Stimulated activated CD4-positive, alpha-beta T cell treated with anti-CD3 and anti-CD28 coated beads, Interleukin-15, amount 100 ng/mL, for 1 hour (primary cell): ENCODE results near the gene KMT2E.
"Not testable (repeated sequence)": the region's sequence is repeated elsewhere in the genome, so short reads cannot be mapped to it uniquely, and the experiment has no call there.

Experiments
- DNase-seq, 2 donors: peaks; one replicate each; pipeline ENCODE4 v3.0.0-alpha.2; 2020; ENCODE audit warnings: low read depth in 1 of 2, low spot score in 1 of 2

KMT2E gene

DNA sequence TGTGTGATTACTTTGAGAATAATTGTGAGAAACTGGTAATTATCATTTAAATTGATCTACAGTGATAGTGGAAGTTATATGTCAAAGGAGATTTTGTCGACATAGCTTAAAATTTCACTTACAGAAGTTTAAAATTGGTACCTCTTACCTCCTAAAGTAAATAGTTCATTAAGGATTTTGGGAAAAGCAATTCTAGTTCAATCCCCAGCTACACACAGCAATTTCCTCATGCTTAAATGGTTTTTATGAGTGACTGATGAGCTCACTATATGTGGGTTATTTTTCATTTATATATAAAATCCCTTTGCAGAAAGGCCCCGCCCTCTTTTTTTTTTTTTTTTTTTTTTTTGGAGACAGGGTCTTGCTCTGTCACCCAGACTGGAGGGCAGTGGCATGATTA is 12.7 kb downstream of the KMT2E start:
- no peak for DNase-seq

- no peak for DNase-seq
Observed at GRCh38 chr7:105027176-105027853, 13.3 kb downstream of the KMT2E start.

- DNase-seq = no peak
Observed at GRCh38 chr7:105028004-105028403, 14.0 kb downstream of the KMT2E start.

DNA sequence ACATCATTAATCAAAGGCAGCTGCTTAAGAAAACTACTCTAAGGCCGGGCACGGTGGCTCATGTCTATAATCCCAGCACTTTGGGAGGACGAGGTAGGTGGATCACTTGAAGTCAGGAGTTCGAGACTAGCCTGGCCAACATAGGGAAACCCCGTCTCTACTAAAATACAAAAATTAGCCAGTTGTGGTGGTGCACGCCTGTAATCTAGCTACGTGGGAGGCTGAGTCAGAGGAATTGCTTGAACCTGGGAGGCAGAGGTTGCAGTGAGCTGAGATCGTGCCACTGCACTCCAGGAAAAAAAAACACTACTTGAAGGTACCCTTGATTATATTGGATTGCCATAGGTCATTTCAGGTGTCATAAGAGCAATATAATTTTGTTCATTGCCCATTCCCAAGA is 14.9 kb downstream of the KMT2E start:
- not testable (repeated sequence) for DNase-seq

DNA sequence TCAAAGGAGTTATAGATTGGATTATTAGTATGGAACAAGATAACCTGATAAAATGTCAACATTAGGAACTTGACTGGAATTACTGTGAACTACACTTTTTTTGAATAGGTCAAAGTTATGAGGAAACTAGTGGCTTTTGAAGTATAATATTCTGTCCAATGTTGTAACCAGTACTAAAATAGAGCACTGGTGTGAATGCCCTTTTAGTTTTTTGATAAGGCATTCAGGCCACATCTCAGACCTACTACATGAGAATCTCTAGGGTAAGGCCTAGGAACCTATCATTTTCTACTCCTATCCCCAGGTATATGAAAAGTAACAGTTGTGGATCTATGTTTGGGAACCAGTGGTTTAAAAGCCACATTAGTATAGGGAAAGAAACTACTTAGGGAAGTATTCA is 16.4 kb downstream of the KMT2E start:
- no peak for DNase-seq

GRCh38 chr7:105032553-105033214 is 18.7 kb downstream of the KMT2E start:
- DNase-seq = no peak

DNA sequence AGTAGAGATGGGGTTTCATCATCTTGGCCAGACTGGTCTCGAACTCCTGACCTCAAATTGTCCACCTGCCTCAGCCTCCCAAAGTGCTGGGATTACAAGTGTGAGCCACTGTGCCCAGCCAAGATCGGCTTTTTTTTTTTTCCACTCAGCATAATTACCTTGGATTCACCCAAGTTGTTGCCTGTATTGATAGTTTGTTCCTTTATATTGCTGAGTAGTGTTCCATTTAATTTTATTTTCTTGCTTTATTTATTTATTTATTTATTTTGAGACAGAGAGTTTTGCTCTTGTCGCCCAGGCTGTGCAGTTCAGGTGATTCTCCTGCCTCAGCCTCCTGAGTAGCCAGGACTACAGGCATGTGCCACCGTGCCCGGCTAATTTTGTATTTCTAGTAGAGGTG is 21.3 kb downstream of the KMT2E start:
- no peak for DNase-seq

DNA sequence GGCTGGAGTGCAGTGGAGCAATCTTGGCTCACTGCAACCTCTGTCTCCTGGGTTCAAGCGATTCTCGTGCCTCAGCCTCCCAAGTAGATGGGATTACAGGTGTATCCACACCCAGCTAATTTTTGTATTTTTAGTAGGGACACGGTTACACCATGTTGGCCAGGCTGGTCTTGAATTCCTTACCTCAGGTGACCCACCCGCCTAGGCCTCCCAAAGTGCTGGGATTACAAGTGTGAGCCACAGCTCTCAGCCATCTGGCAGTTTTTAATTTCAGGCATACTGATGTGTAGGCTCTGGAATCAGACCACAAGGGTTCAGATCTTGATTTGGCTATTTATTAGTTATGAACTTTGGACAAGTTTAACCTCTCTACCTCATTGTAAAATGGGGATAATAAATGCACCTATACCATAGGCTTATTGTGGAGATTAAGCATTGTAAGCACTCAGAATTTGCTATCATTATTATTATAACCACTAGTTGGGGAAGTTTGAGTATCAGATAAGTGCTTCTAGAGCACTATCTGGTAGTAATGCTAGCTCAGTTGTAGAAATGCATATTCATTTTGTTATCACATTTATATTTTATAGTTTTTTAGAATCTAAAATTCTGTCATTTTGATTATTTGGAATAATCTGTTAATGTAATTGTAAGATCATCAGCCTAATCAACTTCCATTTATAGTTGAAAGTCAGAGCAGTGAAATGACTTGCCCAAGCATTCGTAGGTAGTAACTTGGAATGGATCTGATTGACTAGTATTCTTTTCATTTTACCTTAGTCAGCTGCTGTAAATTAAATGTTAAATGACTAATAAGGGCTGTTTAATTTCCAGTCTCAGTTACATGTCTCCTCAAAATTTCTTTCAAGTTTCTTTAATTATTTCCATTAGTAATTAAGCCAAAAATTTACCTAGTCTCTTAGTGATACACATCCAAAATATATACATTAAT is 22.5 kb downstream of the KMT2E start:
- DNase-seq = no peak

GRCh38 chr7:105037319-105037718 is 23.3 kb downstream of the KMT2E start:
- no peak for DNase-seq

GRCh38 chr7:105044449-105045070 is 30.6 kb downstream of the KMT2E start:
- DNase-seq = no peak

DNA sequence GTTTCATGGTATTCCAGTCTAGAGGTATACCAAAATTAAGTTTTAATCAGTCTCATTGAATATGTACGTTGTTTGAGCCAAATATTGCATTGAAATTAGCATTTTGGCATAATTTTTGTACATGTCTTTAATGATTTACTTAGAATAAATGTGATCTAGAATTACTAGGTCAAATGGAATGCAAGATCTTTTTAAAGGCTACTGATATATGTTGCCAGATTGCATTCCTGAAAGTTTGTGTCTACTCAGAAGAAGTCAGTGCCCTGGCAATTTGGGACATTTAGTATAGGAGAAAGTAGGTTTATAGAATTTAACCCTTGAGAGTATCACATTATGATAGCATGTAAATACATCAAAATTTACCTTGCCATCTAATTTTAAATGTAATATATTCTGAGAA is 32.4 kb downstream of the KMT2E start:
- DNase-seq = no peak

DNA sequence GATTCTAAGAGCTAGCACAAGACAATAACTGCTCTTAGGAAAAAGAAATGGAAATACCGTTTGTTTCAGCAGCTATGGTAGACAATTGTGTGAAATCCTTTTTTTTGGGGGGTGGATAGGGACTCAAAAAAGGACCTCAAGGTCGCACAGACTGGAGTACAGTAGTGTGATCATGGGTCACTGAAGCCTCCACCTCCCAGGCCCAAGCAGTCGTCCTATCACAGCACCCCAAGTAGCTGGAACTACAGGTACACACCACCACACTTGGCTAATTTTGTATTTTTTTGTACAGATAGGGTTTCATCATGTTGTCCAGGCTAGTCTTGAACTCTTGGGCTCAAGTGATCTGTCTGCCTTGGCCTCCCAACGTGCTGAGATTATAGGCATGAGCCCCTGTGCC is 33.9 kb downstream of the KMT2E start:
- DNase-seq = no peak

DNA sequence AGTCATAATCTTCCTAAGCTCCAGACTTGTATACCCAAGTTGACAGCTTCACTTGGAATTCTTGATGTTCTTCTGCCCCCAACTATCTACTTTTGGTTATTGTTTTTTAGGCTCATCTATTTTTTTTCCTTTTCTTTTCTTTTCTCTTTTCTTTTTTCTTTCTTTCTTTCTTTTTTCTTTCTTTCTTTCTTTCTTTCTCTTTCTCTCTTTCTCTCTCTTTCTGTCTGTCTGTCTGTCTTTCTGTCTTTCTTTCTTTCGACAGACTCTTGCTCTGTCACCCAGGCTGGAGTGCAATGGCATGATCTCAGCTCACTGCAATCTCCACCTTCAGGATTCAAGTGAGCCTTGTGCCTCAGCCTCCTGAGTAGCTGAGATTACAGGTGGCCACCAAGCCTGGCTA is 36.5 kb downstream of the KMT2E start:
- no peak for DNase-seq

DNA sequence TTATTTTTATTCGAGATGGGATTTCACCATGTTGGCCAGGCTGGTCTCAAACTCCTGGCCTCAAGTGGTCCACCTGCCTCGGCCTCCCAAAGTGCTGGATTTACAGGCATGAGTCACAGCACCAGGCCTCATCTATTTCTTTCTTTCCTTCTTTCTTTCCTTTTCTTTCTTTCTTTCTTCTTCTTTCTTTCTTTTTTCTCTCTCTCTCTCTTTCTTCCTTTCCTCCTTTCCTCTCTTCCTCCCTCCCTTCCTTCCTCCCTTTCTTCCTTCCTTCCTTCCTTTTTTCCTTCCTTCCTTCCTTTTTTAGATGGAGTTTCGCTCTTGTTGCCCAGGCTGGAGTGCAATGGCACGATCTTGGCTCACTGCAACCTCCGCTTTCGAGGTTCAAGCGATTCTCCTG is 36.9 kb downstream of the KMT2E start:
- DNase-seq = not testable (repeated sequence)

DNA sequence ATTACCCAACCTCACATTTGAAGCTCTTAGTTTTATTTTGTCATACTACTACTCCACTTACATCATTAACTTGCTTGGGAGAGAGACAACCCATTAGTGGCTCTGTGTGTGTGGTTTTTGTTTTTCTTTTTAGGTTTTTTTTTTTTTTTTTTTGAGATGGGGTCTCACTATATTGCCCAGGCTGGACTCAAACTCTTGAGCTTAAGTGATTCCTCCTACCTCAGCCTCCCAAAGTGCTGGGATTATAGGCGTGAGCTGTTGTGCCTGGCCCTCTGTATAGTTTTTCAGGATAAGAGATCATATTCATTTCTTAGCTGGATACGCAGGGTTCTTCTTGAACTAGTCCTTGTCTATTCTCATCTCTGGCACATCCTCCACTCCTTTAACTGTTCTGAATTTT is 41.1 kb downstream of the KMT2E start:
- no peak for DNase-seq

DNA sequence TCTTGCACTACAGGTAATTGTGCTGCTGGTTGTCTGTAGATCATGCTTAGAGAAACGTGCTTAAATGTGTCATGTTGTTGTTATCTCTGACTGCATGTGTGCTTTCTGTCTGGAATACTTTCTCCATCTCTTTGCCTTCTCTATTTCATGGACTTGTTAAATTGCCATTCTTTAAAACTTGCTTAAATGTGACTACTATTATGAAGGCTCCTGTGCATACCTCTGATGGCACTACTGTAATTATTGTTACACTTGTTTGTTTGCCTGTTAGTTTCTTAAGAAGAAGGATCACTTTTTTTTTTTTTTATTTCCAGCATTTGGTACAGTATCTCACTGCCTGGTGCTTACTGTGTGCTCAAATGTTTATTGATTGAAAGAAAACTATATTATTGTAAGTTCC is 41.6 kb downstream of the KMT2E start:
- no peak for DNase-seq

DNA sequence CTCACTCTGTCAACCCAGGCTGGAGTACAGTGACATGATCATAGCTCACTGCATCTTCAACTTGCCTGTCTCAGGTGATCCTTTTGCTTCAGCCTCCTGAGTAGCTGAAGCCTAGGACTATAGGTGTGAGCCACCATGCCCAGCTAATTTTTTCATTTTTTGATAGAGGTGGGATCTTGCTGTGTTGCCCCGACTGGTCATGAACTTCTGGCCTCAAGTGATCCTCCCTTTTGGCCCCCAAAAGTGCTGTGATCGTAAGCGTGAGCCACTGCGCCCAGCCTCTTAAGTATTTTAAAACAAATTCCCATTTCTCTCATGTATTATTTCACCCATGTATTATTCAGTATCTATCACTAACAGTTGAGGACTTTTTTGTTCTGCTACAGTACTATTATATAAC is 43.5 kb downstream of the KMT2E start:
- no peak for DNase-seq

DNA sequence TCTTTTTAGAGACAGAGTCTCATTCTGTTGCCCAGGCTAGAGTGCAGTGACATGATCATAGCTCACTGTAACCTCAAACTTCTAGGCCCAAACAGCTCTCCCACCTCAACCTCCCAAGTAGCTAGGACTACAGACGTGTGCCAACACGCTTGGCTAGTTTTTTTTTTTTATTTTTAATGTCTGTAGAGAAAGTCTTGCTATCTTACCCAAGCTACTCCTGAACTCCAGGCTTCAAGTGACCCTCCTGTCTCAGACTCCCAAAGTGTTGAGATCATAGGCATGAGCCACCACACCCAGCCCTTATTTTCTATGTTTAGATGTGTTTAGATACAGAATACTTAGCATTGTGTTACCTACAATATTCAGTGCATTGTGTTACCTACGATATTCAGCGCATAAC is 46.4 kb downstream of the KMT2E start:
- no peak for DNase-seq

GRCh38 chr7:105060923-105061322 is 46.9 kb downstream of the KMT2E start:
- no peak for DNase-seq

- DNase-seq = no peak
Observed at GRCh38 chr7:105065104-105065503, 51.1 kb downstream of the KMT2E start.

GRCh38 chr7:105067691-105068090 is 53.7 kb downstream of the KMT2E start:
- no peak for DNase-seq

DNA sequence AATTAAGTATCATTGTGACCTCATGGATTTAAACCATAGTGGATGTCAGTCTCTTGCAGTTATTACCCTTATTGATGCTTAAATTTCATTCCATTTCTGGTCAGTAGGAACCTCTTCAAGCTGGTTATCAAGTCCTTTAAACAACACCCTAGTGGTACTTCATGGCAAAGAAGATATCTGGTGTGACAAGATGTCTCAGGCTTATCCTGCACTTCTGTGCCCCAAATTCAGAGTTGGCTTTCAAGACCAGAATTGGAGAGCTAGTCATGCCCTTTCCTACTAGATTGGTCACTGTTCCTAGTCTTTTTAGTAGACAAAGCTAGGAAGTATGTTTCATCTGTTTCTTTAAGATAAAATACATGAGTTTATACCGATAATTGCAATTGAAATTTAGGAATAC is 54.9 kb downstream of the KMT2E start:
- DNase-seq = no peak
